DOHH2 (cell line): ENCODE data around the gene KCTD13.

ENCODE experiments used
- CTCF ChIP-seq: fragments of 200-600 bp; sonication (generic); IDR thresholded peaks from one replicate; pipeline ENCODE4 v1.5.1; 2014; ENCODE audit warnings: antibody characterized with exemption, mild to moderate bottlenecking, low read depth, low read length; ENCODE audit not compliant: poor library complexity, severe bottlenecking
- EZH2phosphoT487 ChIP-seq: fragments of 200-600 bp; sonication (generic); IDR thresholded peaks from 2 replicates; pipeline ENCODE4 v1.6.1; 2017; ENCODE audit warnings: borderline replicate concordance, mild to moderate bottlenecking, antibody characterized with exemption, low read length, moderate library complexity, mixed read lengths

DNA sequence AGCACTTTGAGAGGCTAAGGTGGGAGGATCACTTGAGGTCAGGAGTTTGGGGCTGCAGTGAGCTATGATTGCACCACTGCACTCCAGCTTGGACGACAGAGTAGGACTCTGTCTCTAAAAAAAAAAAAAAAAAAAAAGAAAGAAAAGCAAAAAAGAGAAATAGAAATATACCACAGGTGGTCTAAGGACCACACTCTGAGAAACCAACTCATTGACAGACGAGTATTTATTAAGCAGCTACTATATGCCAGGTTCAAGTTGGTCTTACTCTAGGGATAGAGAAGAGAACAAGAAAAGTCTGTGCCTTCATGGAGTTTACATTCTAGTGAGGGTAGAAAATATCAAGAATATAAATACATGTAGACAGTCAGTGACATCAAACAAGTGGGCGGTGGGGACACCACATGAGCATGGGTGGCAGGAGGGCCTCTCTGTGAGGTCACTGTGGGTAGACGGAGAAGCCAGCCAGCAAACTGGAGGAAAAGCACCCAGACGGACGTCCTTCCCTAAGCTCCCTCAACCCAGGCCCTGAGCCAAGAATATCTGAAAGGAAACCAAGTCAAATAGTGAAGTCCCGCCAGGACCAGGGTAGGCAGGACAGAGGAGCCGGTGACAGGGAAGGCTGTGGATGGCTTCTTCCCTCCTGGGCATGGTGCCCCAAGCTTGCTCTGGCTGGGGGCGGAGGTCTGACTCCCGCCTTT is 67.7 kb downstream of the KCTD13 start:
- TF ChIP-seq EZH2phosphoT487 (no peak), CTCF (no peak)
